Neural crest cell (in vitro differentiated cells): Measurements from ENCODE around the gene GLCCI1. TPM values are rescaled to one million over a fixed set of nuclear protein-coding genes. Genes with fewer than 3 reads are reported as not detected.
"Not testable (repeated sequence)": the region's sequence is repeated elsewhere in the genome, so short reads cannot be mapped to it uniquely, and the experiment has no call there.

Source experiments
- DNase-seq: peaks from one replicate; pipeline ENCODE4 v3.0.0; 2021; ENCODE audit warnings: low read depth, mixed read lengths, low spot score
- H3K27ac Mint-ChIP-seq: one replicate; pipeline ENCODE4 v1.8.0; 2021; ENCODE audit warnings: mild to moderate bottlenecking, mixed read lengths; ENCODE audit not compliant: unreplicated experiment
- H3K27me3 Mint-ChIP-seq: 2 replicates; pipeline ENCODE4 v1.8.0; 2021; ENCODE audit warnings: low read depth, mild to moderate bottlenecking, mixed read lengths
- H3K36me3 Mint-ChIP-seq: 2 replicates; pipeline ENCODE4 v1.8.0; 2021; ENCODE audit warnings: low read depth, mild to moderate bottlenecking, mixed read lengths
- H3K4me1 Mint-ChIP-seq: 2 replicates; pipeline ENCODE4 v1.8.0; 2021; ENCODE audit warnings: mixed read lengths
- H3K4me3 Mint-ChIP-seq: one replicate; pipeline ENCODE4 v1.8.0; 2021; ENCODE audit warnings: mild to moderate bottlenecking, mixed read lengths
- H3K9me3 Mint-ChIP-seq: 2 replicates; pipeline ENCODE4 v1.8.0; 2021; ENCODE audit warnings: mixed read lengths
- total RNA-seq: library from RNA; stranded (reverse); gene quantifications from 2 replicates; pipeline ENCODE4 v1.2.1, GENCODE V29; 2021
- TF ChIP-seq, protein P1 (sequence below): fragments of 200-600 bp; sonication (generic); conservative IDR thresholded peaks from 2 replicates; pipeline ENCODE4 v1.5.0; 2021; ENCODE audit warnings: antibody characterized with exemption, mild to moderate bottlenecking

GLCCI1 gene
- total RNA-seq, 1 donor from 2014 or later: 29.2 TPM

DNA sequence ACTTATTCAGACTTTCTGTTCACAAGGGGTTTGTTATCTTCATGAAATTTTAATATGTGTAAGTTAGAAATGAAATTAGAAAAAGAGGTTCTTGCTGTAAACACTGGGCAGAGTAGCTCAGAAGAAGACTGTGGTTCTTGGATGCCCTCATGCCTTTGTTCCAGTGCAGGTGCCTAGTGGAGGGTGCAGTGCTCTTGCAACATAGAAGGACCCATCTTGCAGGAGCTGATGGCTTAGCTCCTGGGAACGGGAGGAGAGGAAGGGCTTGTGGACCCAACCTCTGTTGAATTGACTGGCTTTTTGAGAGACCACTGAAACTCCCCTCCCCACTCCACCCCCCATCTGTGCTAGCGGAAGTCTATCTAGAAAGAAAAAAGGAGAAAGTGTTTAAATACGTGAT lies 116.8 kb downstream of the GLCCI1 start:
- no peak overlapping the region for H3K4me3 Mint-ChIP-seq
- TF ChIP-seq, protein P1, sequence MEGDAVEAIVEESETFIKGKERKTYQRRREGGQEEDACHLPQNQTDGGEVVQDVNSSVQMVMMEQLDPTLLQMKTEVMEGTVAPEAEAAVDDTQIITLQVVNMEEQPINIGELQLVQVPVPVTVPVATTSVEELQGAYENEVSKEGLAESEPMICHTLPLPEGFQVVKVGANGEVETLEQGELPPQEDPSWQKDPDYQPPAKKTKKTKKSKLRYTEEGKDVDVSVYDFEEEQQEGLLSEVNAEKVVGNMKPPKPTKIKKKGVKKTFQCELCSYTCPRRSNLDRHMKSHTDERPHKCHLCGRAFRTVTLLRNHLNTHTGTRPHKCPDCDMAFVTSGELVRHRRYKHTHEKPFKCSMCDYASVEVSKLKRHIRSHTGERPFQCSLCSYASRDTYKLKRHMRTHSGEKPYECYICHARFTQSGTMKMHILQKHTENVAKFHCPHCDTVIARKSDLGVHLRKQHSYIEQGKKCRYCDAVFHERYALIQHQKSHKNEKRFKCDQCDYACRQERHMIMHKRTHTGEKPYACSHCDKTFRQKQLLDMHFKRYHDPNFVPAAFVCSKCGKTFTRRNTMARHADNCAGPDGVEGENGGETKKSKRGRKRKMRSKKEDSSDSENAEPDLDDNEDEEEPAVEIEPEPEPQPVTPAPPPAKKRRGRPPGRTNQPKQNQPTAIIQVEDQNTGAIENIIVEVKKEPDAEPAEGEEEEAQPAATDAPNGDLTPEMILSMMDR: no peak
- H3K4me1 Mint-ChIP-seq: peaks cover 8% of the 10 kb centered on the region
- no peaks in the 10 kb centered on the region for H3K36me3 Mint-ChIP-seq
- no peaks in the 10 kb centered on the region for H3K9me3 Mint-ChIP-seq
- H3K27me3 Mint-ChIP-seq: no peaks in the 10 kb centered on the region
- peak overlapping the region; percentile 29 for H3K27ac Mint-ChIP-seq
- DNase-seq: no peak

DNA sequence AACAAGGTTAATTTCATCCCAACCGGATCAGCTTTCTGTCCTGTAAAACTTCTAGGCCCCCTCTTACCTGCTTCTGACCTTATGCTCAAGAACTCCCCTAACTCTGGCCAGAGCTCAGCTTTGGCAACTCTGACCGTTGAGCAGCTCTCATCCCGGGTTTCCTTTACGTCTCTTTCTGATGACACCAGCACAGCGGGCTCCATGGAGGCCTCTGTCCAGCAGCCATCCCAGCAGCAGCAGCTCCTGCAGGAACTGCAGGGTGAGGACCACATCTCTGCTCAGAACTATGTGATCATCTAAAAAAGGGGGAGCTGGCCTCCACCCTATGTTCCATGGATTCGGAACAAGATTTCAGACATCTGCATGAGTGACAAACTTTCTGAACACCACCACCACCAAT lies 117.6 kb downstream of the GLCCI1 start:
- TF ChIP-seq, protein P1: no peak
- no peak for DNase-seq
- peaks cover under 1% of the 10 kb centered on the region for H3K36me3 Mint-ChIP-seq
- no peaks in the 10 kb centered on the region for H3K9me3 Mint-ChIP-seq
- H3K4me3 Mint-ChIP-seq: no peak overlapping the region
- peak overlapping the region; percentile 25 for H3K27ac Mint-ChIP-seq
- H3K4me1 Mint-ChIP-seq: peaks cover 8% of the 10 kb centered on the region
- H3K27me3 Mint-ChIP-seq: no peaks in the 10 kb centered on the region

DNA sequence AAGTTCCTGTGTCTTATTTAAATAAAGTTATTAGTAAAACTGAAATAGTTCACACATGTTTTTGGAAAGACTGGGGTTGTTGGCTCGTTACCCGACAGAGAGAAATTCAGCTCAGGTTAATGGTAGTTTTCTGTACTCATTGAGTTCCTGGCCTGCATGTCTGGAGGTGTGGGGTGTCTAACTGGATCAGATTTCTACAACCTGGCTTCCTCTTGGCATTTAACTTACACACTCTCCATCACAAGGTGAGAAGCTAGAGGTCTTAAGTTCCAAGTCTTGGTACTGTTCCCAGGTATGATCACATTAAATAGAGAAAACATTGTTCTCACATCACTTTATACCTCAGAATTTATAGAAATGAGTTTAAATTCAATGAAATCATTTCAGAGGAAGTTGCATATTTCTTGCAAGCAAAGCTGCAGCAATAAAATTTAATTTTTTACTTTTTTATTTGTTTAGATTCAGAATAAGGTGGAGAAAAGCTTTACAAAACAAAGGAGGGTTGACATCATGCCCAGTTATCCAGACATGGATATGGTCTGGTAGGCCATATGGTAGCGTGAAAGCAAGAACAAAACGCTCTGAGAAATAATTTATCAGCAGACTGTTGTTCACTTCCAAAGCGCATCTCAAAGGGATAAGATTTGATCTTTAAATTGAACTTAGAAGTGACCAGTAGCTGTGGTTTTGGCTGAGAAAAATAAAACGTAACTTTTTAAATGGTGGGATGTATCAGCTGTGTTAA lies 120.6 kb downstream of the GLCCI1 start:
- Mint-ChIP-seq H3K9me3 (no peaks in the 10 kb centered on the region), H3K4me1 (peaks cover 8% of the 10 kb centered on the region)

DNA sequence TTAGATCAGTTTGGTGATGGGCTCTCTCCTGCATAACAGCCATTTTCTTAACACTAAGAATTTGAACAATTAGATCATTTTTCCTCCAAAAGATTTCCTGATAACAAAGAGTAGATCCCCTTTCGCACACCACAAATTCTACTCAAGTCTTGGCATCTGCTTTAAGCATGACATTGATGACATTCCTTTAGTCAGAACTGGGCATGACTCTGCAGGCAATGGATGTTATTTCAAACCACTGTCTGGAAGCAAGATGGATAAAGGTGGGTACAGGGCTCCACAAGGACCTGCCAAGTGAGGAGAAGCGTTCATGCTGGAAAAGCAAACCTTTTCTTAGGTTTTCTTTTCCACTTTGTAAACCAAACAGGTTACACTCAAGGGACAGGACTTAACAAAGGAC lies 123.5 kb downstream of the GLCCI1 start:
- H3K9me3 Mint-ChIP-seq: no peaks in the 10 kb centered on the region
- DNase-seq: no peak
- no peaks in the 10 kb centered on the region for H3K27me3 Mint-ChIP-seq
- H3K4me3 Mint-ChIP-seq: no peak overlapping the region
- H3K27ac Mint-ChIP-seq: no peak overlapping the region
- H3K4me1 Mint-ChIP-seq: no peaks in the 10 kb centered on the region
- peaks cover 12% of the 10 kb centered on the region for H3K36me3 Mint-ChIP-seq
- TF ChIP-seq, protein P1: no peak

More for the DNA sequence above, 120.6 kb downstream of the GLCCI1 start:
- Mint-ChIP-seq H3K36me3 (peaks cover 2% of the 10 kb centered on the region), H3K4me3 (no peak overlapping the region), H3K27ac (no peak overlapping the region), H3K27me3 (no peaks in the 10 kb centered on the region)
- TF ChIP-seq, protein P1: no peak
- DNase-seq: no peak

DNA sequence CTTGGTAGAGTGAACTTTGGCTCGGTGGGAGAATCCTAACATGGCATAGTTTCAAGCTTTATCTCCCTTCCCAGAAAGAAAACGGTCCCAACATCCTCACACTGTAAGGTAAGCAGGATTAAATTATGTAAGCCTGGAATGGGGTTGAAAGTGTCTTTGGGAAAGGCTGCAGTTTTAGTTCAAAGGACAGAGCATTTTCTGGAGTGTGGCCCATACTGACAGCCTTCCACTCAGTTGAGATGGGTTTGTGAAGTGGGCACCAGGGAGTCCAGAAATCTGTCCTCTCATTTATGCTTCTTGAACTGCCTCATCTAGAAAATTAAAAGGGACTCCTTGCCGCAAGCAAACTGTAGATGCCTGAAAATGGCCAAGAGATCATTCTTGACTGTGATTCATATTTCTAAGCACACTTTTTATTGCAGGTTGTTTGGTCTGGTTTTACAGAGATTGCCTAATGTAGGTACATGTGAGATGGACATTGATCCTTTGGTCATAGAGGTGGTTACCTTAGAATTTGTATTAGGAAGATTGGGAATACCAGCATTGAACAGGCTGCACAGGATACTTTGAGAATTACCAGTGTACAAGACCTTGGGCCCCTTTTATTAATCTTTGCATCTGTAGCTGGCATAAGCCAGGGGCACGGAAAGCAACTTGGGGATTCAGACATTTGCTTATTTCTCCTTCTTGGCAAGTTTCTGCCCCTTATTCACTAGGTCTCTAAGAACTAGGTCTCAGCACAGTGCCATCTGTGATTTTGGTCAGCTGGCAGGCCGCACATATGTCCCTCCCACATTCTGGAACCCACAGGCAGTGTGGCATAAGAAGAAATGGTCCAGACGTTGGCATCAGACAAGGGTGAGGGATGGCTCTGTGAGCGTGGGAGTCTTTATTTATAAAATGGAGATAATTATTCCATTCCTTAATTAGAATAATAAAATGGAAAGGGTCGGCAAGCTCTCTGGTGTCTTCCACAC lies 125.9 kb downstream of the GLCCI1 start:
- Mint-ChIP-seq H3K9me3 (peaks cover 5% of the 10 kb centered on the region), H3K4me3 (no peak overlapping the region), H3K4me1 (no peaks in the 10 kb centered on the region), H3K27me3 (no peaks in the 10 kb centered on the region), H3K27ac (no peak overlapping the region), H3K36me3 (peaks cover 23% of the 10 kb centered on the region)
- TF ChIP-seq, protein P1: no peak
- DNase-seq: no peak

DNA sequence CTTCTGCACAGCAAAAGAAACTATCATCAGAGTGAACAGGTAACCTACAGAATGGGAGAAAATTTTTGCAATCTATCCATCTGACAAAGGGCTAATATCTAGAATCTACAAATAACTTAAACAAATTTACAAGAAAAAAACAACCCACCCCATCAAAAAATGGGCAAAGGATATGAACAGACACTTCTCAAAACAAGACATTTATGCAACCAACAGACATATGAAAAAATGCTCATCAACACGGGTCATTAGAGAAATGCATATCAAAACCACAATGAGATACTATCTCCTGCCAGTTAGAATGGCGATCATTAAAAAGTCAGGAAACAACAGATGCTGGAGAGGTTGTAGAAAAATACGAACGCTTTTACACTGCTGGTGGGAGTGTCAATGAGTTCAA lies 132.7 kb downstream of the GLCCI1 start:
- H3K4me1 Mint-ChIP-seq, H3K4me3 Mint-ChIP-seq, H3K27me3 Mint-ChIP-seq, H3K27ac Mint-ChIP-seq, DNase-seq: not testable (repeated sequence)
- peaks cover 11% of the 10 kb centered on the region for H3K9me3 Mint-ChIP-seq
- H3K36me3 Mint-ChIP-seq: peaks cover 19% of the 10 kb centered on the region
